HepG2 (cell line): Measurements from ENCODE around the gene RALY. TPM values are rescaled to one million over a fixed set of nuclear protein-coding genes. Genes with fewer than 3 reads are reported as not detected.
A peak's percentile ranks its signal among the peaks of the same experiment; 100 is the strongest.

ENCODE experiments used
- GABPA ChIP-seq, 2 experiments: IDR thresholded peaks; 2 replicates each; pipeline ENCODE4 v1.6.1; 2011 to 2016; ENCODE audit warnings: low read depth in 2 of 2, low read length in 1 of 2, missing biosample characterization in 1 of 2, missing genetic modification characterization in 1 of 2
- GATAD2A ChIP-seq: IDR thresholded peaks from 2 replicates; pipeline ENCODE4 v1.6.1; 2016
- PPARG ChIP-seq: conservative IDR thresholded peaks from 2 replicates; pipeline ENCODE4 v1.6.1; 2016; ENCODE audit warnings: missing biosample characterization, missing genetic modification reagents
- SMAD3 ChIP-seq: sonication (generic); formaldehyde crosslinking; IDR thresholded peaks from 2 replicates; pipeline ENCODE4 v1.4.0; 2020; ENCODE audit warnings: missing genetic modification reagents
- SUZ12 ChIP-seq: fragments of 150-350 bp; IDR thresholded peaks from 2 replicates; pipeline ENCODE4 v1.6.1; 2014; ENCODE audit warnings: low read depth, low read length
- ZFP90 ChIP-seq: sonication (generic); formaldehyde crosslinking; IDR thresholded peaks from 2 replicates; pipeline ENCODE4 v1.8.0; 2022; ENCODE audit warnings: missing genetic modification reagents, mild to moderate bottlenecking, inconsistent platforms, borderline replicate concordance
- ZNF263 ChIP-seq: sonication (generic); formaldehyde crosslinking; IDR thresholded peaks from 2 replicates; pipeline ENCODE4 v1.4.0; 2020; ENCODE audit warnings: missing genetic modification reagents
- ZNF350 ChIP-seq: sonication (generic); formaldehyde crosslinking; IDR thresholded peaks from 2 replicates; pipeline ENCODE4 v1.4.0; 2020; ENCODE audit warnings: mild to moderate bottlenecking, low read depth, missing genetic modification reagents, borderline replicate concordance
- ZNF501 ChIP-seq: sonication (generic); formaldehyde crosslinking; IDR thresholded peaks from 2 replicates; pipeline ENCODE4 v1.5.1; 2020; ENCODE audit warnings: mild to moderate bottlenecking, moderate library complexity, missing genetic modification reagents
- ZNF615 ChIP-seq: sonication (generic); formaldehyde crosslinking; IDR thresholded peaks from 2 replicates; pipeline ENCODE4 v1.5.0; 2020; ENCODE audit warnings: mild to moderate bottlenecking, missing genetic modification reagents, borderline replicate concordance
- ZNF652 ChIP-seq: IDR thresholded peaks from 2 replicates; pipeline ENCODE4 v1.6.1; 2016; ENCODE audit warnings: low read depth, borderline replicate concordance
- polyA plus RNA-seq, 8 experiments: library from polyadenylated mRNA; depleted of rRNA in 3 of 8; stranded (reverse) in 7 of 8; unstranded in 1 of 8; fragments of >200 nt; fragmentation: Illumina TruSeq in 4 of 8; extraction: Trizol in 4 of 8; gene quantifications; 2 replicates each; pipeline versions ENCODE4 v1.2.1 to v1.2.3, GENCODE V29; 2011 to 2016; ENCODE audit warnings: low read depth in 4 of 8, missing spikeins in 1 of 8, mixed read lengths in 1 of 8; ENCODE audit not compliant: insufficient read depth in 1 of 8
- total RNA-seq, 5 experiments: library from RNA; depleted of rRNA; stranded (reverse); fragments of >200 nt; fragmentation: Illumina TruSeq; extraction: Trizol; gene quantifications; 2 replicates each; pipeline ENCODE4 v1.2.3, GENCODE V29; 2016; ENCODE audit warnings: low read depth in 1 of 5
- TF ChIP-seq, protein P1 (sequence below): sonication (generic); formaldehyde crosslinking; IDR thresholded peaks from 2 replicates; pipeline ENCODE4 v1.5.0; 2020; ENCODE audit warnings: missing genetic modification reagents, mild to moderate bottlenecking, borderline replicate concordance
- TF ChIP-seq, protein P2 (sequence below): sonication (generic); formaldehyde crosslinking; IDR thresholded peaks from 2 replicates; pipeline ENCODE4 v1.5.0; 2020; ENCODE audit warnings: missing genetic modification reagents
- TF ChIP-seq, protein P3 (sequence below), 2 experiments: sonication (generic) in 1 of 2; formaldehyde crosslinking in 1 of 2; IDR thresholded peaks; 2 replicates each; pipeline versions ENCODE4 v1.4.0 to v1.6.1; 2018 to 2020; ENCODE audit warnings: missing genetic modification reagents in 2 of 2, borderline replicate concordance in 1 of 2, low read depth in 1 of 2, mild to moderate bottlenecking in 1 of 2, missing biosample characterization in 1 of 2
- TF ChIP-seq, protein P4 (sequence below): IDR thresholded peaks from 2 replicates; pipeline ENCODE4 v1.6.1; 2016; ENCODE audit warnings: missing genetic modification reagents, missing compliant biosample characterization
- TF ChIP-seq, protein P5 (sequence below): sonication (generic); formaldehyde crosslinking; conservative IDR thresholded peaks from 2 replicates; pipeline ENCODE4 v1.8.1; 2023; ENCODE audit warnings: missing genetic modification reagents
- TF ChIP-seq, protein P6 (sequence below): sonication (generic); formaldehyde crosslinking; IDR thresholded peaks from 2 replicates; pipeline ENCODE4; 2020; ENCODE audit warnings: missing genetic modification reagents, mild to moderate bottlenecking, borderline replicate concordance
- TF ChIP-seq, protein P7 (sequence below): sonication (generic); IDR thresholded peaks from 2 replicates; pipeline ENCODE4 v1.6.1; 2016; ENCODE audit warnings: low read depth, borderline replicate concordance

The RALY gene
- total and polyA plus RNA-seq, 2 of the 13 experiments (the other 11 are each of a cell fraction or from before 2014, with no cell fraction given) = 178 to 186 TPM

DNA sequence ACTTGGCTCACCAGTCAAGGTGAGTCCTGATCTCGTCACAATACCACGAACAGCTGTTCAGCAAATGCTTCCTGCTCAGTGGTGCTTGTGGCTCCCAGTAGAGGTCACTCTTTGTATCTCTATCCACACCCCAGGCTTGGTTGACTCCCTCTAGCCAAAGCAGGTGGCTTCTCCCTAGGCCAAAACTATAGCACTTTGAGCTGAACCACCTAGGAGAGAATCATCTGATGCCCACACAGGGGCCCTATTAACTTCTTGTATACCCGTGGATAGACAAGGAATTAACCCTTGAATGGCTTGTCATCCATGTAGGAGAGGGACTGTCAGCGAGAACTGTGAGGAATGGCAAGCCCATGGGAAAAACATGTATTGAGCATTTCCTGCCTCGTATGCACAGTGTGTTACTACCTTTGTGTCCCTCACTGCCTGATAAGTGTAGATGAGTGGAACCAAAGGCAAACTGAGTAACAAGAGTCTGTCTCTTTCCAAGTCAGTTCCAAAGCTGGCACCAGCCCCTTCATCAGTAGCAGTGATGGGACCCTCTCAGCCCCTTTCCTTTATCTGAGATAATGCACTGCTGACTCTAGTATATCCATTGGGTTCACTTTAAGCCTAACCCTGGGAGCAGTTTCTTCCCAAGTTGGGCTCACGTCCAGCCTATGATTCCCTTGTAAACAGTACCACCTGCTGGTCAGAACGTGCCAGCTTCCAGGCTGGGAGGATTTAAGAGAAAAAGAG lies 75.8 kb downstream of the RALY start (continued):
- TF ChIP-seq, protein P1, sequence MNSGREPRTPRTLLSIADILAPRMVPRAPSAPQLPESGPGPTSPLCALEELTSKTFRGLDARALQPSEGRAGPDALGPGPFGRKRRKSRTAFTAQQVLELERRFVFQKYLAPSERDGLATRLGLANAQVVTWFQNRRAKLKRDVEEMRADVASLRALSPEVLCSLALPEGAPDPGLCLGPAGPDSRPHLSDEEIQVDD (CRISPR knock-in tag) = no peak
- TF ChIP-seq ZNF350 (CRISPR knock-in tag) (no peak), ZNF501 (CRISPR knock-in tag) (peak; percentile 66; the same call in 1 of the 2 replicates), SMAD3 (CRISPR knock-in tag) (0 out of 2 replicates have a peak, but pooled peaks have one; percentile 21), GABPA (IDR thresholded peaks at IDR 0.05; ENCODE audit: low read depth, low read length) (no peak), GABPA (CRISPR knock-in tag; IDR thresholded peaks at IDR 0.05; ENCODE audit: low read depth) (no peak), ZNF263 (peak; percentile 10; the same call in 1 of the 2 replicates), ZNF615 (CRISPR knock-in tag) (peak; percentile 56; the same call in 1 of the 2 replicates), GATAD2A (CRISPR knock-in tag) (0 out of 2 replicates have a peak, but pooled peaks have one; percentile 39), ZFP90 (CRISPR knock-in tag) (no peak), SUZ12 (no peak), PPARG (CRISPR knock-in tag) (peak; percentile 60; the same call in 1 of the 2 replicates), ZNF652 (CRISPR knock-in tag) (peak; percentile 90)
- TF ChIP-seq, protein P2, sequence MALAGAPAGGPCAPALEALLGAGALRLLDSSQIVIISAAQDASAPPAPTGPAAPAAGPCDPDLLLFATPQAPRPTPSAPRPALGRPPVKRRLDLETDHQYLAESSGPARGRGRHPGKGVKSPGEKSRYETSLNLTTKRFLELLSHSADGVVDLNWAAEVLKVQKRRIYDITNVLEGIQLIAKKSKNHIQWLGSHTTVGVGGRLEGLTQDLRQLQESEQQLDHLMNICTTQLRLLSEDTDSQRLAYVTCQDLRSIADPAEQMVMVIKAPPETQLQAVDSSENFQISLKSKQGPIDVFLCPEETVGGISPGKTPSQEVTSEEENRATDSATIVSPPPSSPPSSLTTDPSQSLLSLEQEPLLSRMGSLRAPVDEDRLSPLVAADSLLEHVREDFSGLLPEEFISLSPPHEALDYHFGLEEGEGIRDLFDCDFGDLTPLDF (CRISPR knock-in tag) = no peak
- TF ChIP-seq, protein P3, sequence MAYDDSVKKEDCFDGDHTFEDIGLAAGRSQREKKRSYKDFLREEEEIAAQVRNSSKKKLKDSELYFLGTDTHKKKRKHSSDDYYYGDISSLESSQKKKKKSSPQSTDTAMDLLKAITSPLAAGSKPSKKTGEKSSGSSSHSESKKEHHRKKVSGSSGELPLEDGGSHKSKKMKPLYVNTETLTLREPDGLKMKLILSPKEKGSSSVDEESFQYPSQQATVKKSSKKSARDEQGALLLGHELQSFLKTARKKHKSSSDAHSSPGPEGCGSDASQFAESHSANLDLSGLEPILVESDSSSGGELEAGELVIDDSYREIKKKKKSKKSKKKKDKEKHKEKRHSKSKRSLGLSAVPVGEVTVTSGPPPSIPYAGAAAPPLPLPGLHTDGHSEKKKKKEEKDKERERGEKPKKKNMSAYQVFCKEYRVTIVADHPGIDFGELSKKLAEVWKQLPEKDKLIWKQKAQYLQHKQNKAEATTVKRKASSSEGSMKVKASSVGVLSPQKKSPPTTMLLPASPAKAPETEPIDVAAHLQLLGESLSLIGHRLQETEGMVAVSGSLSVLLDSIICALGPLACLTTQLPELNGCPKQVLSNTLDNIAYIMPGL (CRISPR knock-in tag; IDR thresholded peaks at IDR 0.05; ENCODE audit: borderline replicate concordance in 1 of 2, low read depth in 1 of 2) = peak; percentile 53 to 62; a peak in 2 of 4 replicates
- TF ChIP-seq, protein P4, sequence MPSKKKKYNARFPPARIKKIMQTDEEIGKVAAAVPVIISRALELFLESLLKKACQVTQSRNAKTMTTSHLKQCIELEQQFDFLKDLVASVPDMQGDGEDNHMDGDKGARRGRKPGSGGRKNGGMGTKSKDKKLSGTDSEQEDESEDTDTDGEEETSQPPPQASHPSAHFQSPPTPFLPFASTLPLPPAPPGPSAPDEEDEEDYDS = no peak
- TF ChIP-seq, protein P5, sequence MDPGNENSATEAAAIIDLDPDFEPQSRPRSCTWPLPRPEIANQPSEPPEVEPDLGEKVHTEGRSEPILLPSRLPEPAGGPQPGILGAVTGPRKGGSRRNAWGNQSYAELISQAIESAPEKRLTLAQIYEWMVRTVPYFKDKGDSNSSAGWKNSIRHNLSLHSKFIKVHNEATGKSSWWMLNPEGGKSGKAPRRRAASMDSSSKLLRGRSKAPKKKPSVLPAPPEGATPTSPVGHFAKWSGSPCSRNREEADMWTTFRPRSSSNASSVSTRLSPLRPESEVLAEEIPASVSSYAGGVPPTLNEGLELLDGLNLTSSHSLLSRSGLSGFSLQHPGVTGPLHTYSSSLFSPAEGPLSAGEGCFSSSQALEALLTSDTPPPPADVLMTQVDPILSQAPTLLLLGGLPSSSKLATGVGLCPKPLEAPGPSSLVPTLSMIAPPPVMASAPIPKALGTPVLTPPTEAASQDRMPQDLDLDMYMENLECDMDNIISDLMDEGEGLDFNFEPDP (CRISPR knock-in tag) = peak; percentile 89; the same call in 1 of the 2 replicates
- TF ChIP-seq, protein P6, sequence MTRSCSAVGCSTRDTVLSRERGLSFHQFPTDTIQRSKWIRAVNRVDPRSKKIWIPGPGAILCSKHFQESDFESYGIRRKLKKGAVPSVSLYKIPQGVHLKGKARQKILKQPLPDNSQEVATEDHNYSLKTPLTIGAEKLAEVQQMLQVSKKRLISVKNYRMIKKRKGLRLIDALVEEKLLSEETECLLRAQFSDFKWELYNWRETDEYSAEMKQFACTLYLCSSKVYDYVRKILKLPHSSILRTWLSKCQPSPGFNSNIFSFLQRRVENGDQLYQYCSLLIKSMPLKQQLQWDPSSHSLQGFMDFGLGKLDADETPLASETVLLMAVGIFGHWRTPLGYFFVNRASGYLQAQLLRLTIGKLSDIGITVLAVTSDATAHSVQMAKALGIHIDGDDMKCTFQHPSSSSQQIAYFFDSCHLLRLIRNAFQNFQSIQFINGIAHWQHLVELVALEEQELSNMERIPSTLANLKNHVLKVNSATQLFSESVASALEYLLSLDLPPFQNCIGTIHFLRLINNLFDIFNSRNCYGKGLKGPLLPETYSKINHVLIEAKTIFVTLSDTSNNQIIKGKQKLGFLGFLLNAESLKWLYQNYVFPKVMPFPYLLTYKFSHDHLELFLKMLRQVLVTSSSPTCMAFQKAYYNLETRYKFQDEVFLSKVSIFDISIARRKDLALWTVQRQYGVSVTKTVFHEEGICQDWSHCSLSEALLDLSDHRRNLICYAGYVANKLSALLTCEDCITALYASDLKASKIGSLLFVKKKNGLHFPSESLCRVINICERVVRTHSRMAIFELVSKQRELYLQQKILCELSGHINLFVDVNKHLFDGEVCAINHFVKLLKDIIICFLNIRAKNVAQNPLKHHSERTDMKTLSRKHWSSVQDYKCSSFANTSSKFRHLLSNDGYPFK (CRISPR knock-in tag) = 0 out of 2 replicates have a peak, but pooled peaks have one; percentile 28
- TF ChIP-seq, protein P7, sequence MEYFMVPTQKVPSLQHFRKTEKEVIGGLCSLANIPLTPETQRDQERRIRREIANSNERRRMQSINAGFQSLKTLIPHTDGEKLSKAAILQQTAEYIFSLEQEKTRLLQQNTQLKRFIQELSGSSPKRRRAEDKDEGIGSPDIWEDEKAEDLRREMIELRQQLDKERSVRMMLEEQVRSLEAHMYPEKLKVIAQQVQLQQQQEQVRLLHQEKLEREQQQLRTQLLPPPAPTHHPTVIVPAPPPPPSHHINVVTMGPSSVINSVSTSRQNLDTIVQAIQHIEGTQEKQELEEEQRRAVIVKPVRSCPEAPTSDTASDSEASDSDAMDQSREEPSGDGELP = peak; percentile 93
